ENCODE results near the gene GRIA4.

GRCh38 chr11:105868762-105869285, 259.0 kb downstream of the GRIA4 start:
- no peak for TF ChIP-seq EZH2 (IDR thresholded peaks at IDR 0.05; ENCODE audit: low read length, missing control alignments)
- TF ChIP-seq, protein P1, sequence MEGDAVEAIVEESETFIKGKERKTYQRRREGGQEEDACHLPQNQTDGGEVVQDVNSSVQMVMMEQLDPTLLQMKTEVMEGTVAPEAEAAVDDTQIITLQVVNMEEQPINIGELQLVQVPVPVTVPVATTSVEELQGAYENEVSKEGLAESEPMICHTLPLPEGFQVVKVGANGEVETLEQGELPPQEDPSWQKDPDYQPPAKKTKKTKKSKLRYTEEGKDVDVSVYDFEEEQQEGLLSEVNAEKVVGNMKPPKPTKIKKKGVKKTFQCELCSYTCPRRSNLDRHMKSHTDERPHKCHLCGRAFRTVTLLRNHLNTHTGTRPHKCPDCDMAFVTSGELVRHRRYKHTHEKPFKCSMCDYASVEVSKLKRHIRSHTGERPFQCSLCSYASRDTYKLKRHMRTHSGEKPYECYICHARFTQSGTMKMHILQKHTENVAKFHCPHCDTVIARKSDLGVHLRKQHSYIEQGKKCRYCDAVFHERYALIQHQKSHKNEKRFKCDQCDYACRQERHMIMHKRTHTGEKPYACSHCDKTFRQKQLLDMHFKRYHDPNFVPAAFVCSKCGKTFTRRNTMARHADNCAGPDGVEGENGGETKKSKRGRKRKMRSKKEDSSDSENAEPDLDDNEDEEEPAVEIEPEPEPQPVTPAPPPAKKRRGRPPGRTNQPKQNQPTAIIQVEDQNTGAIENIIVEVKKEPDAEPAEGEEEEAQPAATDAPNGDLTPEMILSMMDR (conservative IDR thresholded peaks at IDR 0.05 in 1 of 2, IDR thresholded peaks at IDR 0.05 in 1 of 2; ENCODE audit: low read depth in 1 of 2, low read length in 2 of 2), result no peak

Measured in fibroblast of lung (primary cell).